A172 (cell line): ENCODE results near the gene EXOSC2. TPM values are rescaled to one million over a fixed set of nuclear protein-coding genes. Genes with fewer than 3 reads are reported as not detected.

Experiments used
- DNase-seq: peaks from one replicate; pipeline ENCODE4 v3.0.0-alpha.2; 2015; ENCODE audit warnings: low spot score
- total RNA-seq: library from RNA; depleted of rRNA; stranded (reverse); fragments of >200 nt; shearing (Covaris generic); gene quantifications from 2 replicates; pipeline ENCODE4 v1.2.3, GENCODE V29; 2014; rRNA removed

Gene EXOSC2, protein sequence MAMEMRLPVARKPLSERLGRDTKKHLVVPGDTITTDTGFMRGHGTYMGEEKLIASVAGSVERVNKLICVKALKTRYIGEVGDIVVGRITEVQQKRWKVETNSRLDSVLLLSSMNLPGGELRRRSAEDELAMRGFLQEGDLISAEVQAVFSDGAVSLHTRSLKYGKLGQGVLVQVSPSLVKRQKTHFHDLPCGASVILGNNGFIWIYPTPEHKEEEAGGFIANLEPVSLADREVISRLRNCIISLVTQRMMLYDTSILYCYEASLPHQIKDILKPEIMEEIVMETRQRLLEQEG
- 34.9 and 43.2 TPM in 2 replicates for total RNA-seq

DNA sequence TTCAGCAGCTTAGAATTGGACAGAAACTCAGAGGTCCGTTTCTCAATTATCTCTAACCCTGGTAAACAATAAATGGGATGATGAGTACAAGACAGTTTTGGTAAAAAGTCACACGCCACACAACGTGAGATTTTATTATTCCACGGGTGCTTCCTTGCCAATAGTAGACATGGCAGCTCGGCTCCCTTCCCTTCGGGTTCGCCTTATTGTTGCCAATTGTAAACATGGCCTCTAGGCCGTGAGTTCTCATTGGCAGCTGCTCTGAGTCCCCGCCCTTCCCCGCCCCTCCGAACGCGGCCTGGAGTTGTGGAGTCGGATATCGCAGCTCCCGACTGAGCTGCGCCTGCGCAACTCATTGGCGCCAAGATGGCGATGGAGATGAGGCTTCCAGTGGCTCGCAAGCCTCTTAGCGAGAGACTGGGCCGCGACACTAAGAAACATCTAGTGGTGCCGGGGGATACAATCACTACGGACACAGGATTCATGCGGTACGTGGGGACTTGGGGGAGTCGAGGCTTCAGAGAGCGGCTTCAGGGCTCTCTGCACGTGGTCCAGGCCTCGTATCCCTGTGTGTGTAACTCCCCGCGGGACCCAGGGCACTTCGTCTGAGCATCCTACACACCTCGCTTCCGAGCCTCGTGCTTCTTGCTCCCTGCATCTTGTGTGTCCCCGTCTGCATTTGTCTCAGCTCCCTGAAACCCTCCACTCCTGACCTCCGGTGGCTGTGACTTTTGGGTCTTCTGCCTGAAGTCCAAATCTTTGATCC, at the start of gene EXOSC2:
Gene EXOSC2, plus strand, starts transcription at position 355 of the 766 bp plus-strand sequence. Its CDS starts 12 bp downstream, at position 367.
- peak; percentile 88 for DNase-seq

GRCh38 chr9:130651221-130651620, 42.4 kb upstream of the EXOSC2 start:
- DNase-seq = no peak

GRCh38 chr9:130651752-130652151, 41.8 kb upstream of the EXOSC2 start:
- DNase-seq = no peak

DNA sequence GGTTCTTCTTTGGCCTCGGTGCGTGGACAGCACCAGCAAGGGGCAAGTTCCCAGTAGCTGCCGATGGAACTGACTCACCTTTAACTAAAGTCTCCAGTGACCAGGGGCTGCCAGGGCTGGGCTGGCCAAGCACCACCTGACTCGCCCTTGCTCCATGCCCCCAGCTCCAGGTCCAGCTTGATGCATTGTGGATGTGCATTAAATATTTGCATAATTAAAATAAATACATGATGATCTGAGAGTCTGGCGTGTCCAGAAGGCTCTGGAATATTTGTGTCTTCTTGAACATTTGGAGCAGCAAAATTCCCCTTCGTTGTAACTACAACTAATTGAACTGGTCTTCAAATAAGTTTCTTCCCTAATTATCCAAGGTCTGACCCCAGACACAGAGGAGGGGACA, 38.7 kb upstream of the EXOSC2 start:
- no peak for DNase-seq

DNA sequence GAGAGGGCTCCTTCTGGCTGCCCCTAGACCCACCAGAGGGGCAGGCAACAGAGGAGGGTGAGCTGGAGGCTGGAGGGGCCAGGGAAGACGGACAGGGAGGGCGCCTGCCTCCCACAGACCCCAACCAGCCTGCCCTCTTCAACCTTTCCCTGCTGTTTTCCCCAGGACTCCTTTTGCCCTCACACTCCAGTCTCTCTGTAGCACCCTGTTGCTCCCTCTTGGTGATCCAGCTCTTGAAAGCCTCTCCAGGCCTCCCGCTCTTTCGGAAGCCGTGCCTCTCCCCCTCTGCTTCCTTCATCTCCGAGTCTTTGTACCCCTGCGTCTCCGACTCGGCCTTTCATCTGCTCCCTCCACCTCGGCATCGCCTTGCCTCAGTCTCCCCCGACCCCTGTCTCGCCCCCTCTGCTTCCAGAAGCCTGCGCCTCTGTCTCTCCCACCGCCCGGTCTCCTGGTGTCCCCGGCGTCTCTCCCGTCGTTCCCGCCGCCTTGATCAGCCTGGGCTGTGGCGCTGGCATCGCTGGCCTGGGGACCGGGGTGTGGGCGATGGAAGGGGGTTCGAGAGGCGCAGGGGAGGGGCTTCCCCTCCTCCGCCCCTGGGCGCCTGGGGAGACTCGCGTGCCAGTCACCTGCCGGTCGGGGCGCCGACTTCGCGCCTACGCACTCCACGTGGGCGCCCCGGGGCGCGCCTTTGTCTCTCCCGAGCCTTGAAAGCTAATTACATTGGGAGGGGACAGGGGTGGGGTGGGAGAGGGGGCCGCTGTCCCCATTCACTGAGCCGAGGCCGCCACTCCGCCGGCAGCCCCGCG, 34.5 kb upstream of the EXOSC2 start:
- DNase-seq = no peak

- DNase-seq = no peak
Observed at GRCh38 chr9:130659699-130660248, 33.8 kb upstream of the EXOSC2 start.

DNA sequence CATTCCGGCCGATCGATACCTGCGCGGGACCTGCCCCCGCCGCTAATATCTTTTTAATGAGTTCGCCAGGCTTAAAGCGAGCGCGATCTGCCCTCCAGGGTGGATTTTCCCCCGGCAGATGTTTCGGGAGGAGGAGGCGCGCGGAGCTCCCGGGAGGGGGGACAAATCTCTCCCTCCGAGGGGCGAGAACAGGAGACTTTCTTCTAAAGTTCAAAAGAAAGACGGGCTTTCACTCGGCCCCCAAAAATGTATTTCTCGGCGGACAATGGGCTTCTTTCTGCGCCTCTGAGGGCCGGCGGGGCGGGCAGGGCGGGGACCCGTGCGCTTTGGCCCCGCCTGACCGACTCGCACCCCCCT, 33.3 kb upstream of the EXOSC2 start:
- no peak for DNase-seq

- DNase-seq = no peak
Observed at GRCh38 chr9:130660683-130661450, 32.7 kb upstream of the EXOSC2 start.

GRCh38 chr9:130661451-130662098, 32.0 kb upstream of the EXOSC2 start:
- DNase-seq = no peak

DNA sequence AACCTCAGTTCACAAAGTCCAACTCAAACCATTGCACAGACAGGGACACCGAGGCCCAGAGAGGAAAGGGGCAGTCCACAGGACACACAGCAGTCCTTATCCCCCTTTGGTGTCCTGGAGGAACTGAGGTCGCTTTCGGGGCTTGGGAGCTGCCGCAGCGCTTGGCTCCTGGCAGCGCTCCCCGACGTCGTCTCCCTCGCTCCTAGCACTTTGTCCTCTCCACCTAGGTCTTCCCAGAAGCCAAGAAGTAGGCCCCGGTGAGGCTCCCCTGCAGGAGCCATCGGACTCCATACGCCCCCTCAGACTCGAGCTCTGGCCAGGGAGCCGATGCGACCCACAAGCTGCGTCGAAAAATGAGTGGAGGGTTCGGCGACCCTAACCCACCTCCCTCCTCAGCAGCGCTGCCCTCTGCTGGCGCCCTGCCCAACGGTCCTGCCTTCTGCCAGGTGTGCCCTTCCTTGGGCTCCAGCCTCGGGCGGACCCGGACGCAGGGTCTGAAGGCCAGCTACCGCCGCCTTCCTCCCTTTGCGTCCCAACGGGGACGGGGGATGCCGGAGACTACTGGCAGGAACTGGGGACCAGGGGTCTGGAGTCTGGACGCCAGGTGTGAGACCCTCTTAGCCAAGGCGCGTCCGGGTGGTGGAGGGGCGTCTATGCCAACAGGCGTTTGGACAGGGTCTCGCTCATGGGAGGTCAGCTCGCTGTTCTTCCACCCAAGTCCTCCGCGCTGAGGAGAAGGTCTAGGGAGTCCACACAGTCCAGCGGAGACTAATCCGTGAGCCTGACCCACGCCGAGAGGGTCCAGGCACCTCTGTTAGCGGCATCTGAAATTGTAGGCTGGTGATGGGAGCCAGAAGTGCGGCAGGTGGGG, 31.2 kb upstream of the EXOSC2 start:
- DNase-seq = no peak

DNA sequence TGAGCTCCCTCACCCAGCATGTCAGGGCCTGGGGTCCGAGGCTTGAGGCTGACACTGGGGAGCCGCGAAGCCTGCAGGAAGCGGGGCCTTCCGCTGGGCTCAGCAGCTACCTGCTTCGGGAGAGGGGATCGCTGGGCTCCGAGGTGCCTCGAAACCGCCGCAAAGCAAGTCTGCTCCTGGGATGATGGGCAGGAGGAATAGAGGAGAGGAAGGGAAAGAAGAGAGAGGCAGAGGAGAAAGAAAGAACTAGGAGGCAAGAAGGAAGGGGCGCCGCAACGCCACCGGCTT, 30.7 kb upstream of the EXOSC2 start:
- DNase-seq = no peak

- DNase-seq = no peak
Observed at GRCh38 chr9:130663258-130663976, 30.2 kb upstream of the EXOSC2 start.

GRCh38 chr9:130663977-130664250, 29.7 kb upstream of the EXOSC2 start:
- DNase-seq = no peak

GRCh38 chr9:130664251-130665028, 29.1 kb upstream of the EXOSC2 start, which contains the start of gene PRDM12:
Gene PRDM12 (plus strand): TSS chr9:130664594. CDS start chr9:130664654, 60 bp downstream.
- DNase-seq = no peak

DNA sequence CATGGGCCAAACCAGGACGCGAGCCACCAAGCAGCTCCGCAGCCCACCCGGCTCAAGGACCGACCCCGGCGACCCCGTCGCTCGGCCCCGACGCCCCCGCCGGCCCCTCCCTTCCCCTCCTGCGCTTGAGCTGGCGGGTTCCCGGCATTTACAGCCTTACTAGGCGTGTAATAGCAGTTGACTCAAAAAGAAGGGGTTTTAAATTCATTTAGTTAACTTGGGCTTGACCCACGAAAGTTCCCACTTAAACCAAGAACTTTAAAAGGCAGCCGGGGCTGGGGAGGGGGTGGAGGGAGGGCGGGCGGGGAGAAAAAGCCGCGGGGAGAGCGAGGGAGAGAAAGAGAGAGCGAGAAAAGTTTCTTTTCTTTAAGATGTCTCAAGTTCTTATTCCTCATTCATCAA, 28.6 kb upstream of the EXOSC2 start:
- DNase-seq = no peak

- DNase-seq = no peak
Observed at GRCh38 chr9:130665431-130666392, 27.9 kb upstream of the EXOSC2 start.

GRCh38 chr9:130666393-130667119, 27.0 kb upstream of the EXOSC2 start:
- no peak for DNase-seq
